Caco-2 (cell line): ENCODE measurements around the gene GPS1. TPM values are rescaled to one million over a fixed set of nuclear protein-coding genes. Genes with fewer than 3 reads are reported as not detected.

Experiments
- BruUV-seq: library from RNA; stranded (reverse); fragments of 400-500 nt; replicated peaks from 2 replicates; lab custom pipeline; 2021; lab: Mats Ljungman, UMichigan
- CTCF ChIA-PET: fragments of 300-600 bp; sonication (Branson Sonifier 250); formaldehyde crosslinking; loops from one replicate; lab custom pipeline; 2022; ENCODE audit warnings: antibody characterized with exemption; lab: Charles Lee
- POLR2A ChIA-PET: fragments of 300-600 bp; sonication (Branson Sonifier 250); formaldehyde crosslinking; loops from one replicate; lab custom pipeline; 2022; ENCODE audit warnings: antibody characterized with exemption; lab: Charles Lee
- DNase-seq, 2 experiments: peaks; one replicate each; pipeline versions ENCODE4 v3.0.0 to v3.0.0-alpha.2; 2020 to 2022
- H3K27me3 ChIP-seq: replicated peaks from 2 replicates; pipeline ENCODE4 v1.6.0; 2011; ENCODE audit warnings: low read length; ENCODE audit not compliant: control insufficient read depth, insufficient read depth
- H3K36me3 ChIP-seq: 2 replicates; pipeline ENCODE4 v1.5.1; 2011; ENCODE audit warnings: low read length; ENCODE audit not compliant: control insufficient read depth, insufficient read depth
- H3K4me1 ChIP-seq: fragments of 250-450 bp; sonication (Bioruptor Pico); 2 replicates; pipeline ENCODE4 v1.5.1; 2020; ENCODE audit warnings: mild to moderate bottlenecking
- H3K4me3 ChIP-seq: 2 replicates; pipeline ENCODE4 v1.5.1; 2011; ENCODE audit warnings: low read depth, mild to moderate bottlenecking, control low read depth, low read length
- H3K9me3 ChIP-seq: fragments of 250-450 bp; sonication (Bioruptor Pico); 2 replicates; pipeline ENCODE4 v1.5.1; 2020; ENCODE audit warnings: mild to moderate bottlenecking, moderate library complexity
- H3K27ac Mint-ChIP-seq: one replicate; pipeline ENCODE4 v1.8.0; 2022; ENCODE audit warnings: mixed read lengths; ENCODE audit not compliant: unreplicated experiment
- H3K27me3 Mint-ChIP-seq: one replicate; pipeline ENCODE4 v1.8.0; 2022; ENCODE audit warnings: mixed read lengths; ENCODE audit not compliant: insufficient read depth, unreplicated experiment
- H3K36me3 Mint-ChIP-seq: one replicate; pipeline ENCODE4 v1.8.0; 2022; ENCODE audit warnings: mild to moderate bottlenecking, mixed read lengths; ENCODE audit not compliant: insufficient read depth, unreplicated experiment
- H3K4me1 Mint-ChIP-seq: one replicate; pipeline ENCODE4 v1.8.0; 2022; ENCODE audit warnings: low read depth, mixed read lengths; ENCODE audit not compliant: unreplicated experiment
- H3K4me3 Mint-ChIP-seq: one replicate; pipeline ENCODE4 v1.8.0; 2022; ENCODE audit warnings: mild to moderate bottlenecking, moderate library complexity, mixed read lengths; ENCODE audit not compliant: unreplicated experiment
- H3K9me3 Mint-ChIP-seq: one replicate; pipeline ENCODE4 v1.8.0; 2022; ENCODE audit warnings: mixed read lengths; ENCODE audit not compliant: unreplicated experiment
- CTCF ChIP-seq, 2 experiments: fragments of 200-600 bp in 1 of 2; IDR thresholded peaks; 1 replicate in 1 of 2; 2 replicates in 1 of 2; pipeline versions ENCODE4 v1.5.1 to v1.8.0; 2011 to 2022; ENCODE audit warnings: antibody characterized with exemption in 1 of 2, control low read depth in 1 of 2, inconsistent platforms in 1 of 2, low read depth in 1 of 2, low read length in 1 of 2, mild to moderate bottlenecking in 1 of 2, moderate library complexity in 1 of 2; ENCODE audit not compliant: insufficient read depth in 1 of 2, severe bottlenecking in 1 of 2, unreplicated experiment in 1 of 2
- intact Hi-C: fragments of 100-400 bp; cut with micrococcal nuclease; formaldehyde crosslinking; loops from one replicate; pipeline ENCODE4 v1.10.0; 2022; ENCODE audit not compliant: unreplicated experiment
- total RNA-seq: library from RNA; stranded (reverse); gene quantifications from 2 replicates; pipeline ENCODE4 v1.2.3, GENCODE V29; 2022

GPS1 gene
- total RNA-seq, 1 experiment from 2014 or later, result 195 TPM

GRCh38 chr17:82063424-82064415 is 12.0 kb downstream of the GPS1 start:
- DNase-seq, result no peak
- Histone ChIP-seq H3K36me3 (peaks cover 3% of the 10 kb centered on the region; the same call in 1 of the 2 replicates), H3K9me3 (no peaks in the 10 kb centered on the region), H3K27me3 (no peaks in the 10 kb centered on the region), H3K4me1 (peaks cover 12% of the 10 kb centered on the region), H3K4me3 (peak overlapping the region; percentile 59; the same call in 1 of the 2 replicates)
- TF ChIP-seq CTCF (IDR thresholded peaks at IDR 0.05; ENCODE audit: insufficient read depth in 1 of 2, low read depth in 1 of 2, low read length in 1 of 2, severe bottlenecking in 1 of 2, unreplicated experiment in 1 of 2), result no peak
- no peaks in the 10 kb centered on the region for H3K4me1 Mint-ChIP-seq
- ChIA-PET POLR2A (interaction anchor here (0.5 kb wide), 1 partner anchor 29 kb away, joined by 5 read pairs; no protein-coding TSS in a partner anchor), CTCF (interaction anchor here (2.0 kb wide), 1 partner anchor 33 kb away, joined by 7 read pairs; no protein-coding TSS in a partner anchor)
- no peaks in the 10 kb centered on the region for H3K9me3 Mint-ChIP-seq
- no peaks in the 10 kb centered on the region for H3K27me3 Mint-ChIP-seq
- intact Hi-C loops, result no loop called here
- no peak overlapping the region for H3K27ac Mint-ChIP-seq
- H3K36me3 Mint-ChIP-seq, result peaks cover 35% of the 10 kb centered on the region
- BruUV-seq, result no TSS peak
- peak overlapping the region; percentile 74 for H3K4me3 Mint-ChIP-seq

GRCh38 chr17:82064433-82065192 is 12.9 kb downstream of the GPS1 start:
- intact Hi-C loops, result no loop called here
- H3K27ac Mint-ChIP-seq, result no peak overlapping the region
- ChIA-PET POLR2A (interaction anchor here (0.8 kb wide), 1 partner anchor 34 kb away, joined by 3 read pairs; no protein-coding TSS in a partner anchor), CTCF (interaction anchor here (0.9 kb wide), 1 partner anchor 34 kb away, joined by 3 read pairs; no protein-coding TSS in a partner anchor)
- no peaks in the 10 kb centered on the region for H3K4me1 Mint-ChIP-seq
- no peak for DNase-seq
- no peaks in the 10 kb centered on the region for H3K9me3 Mint-ChIP-seq
- peaks cover 12% of the 10 kb centered on the region for H3K4me1 ChIP-seq
- TSS peak; percentile 64 for BruUV-seq
- H3K9me3 ChIP-seq, result no peaks in the 10 kb centered on the region
- no peak for TF ChIP-seq CTCF (IDR thresholded peaks at IDR 0.05; ENCODE audit: insufficient read depth in 1 of 2, low read depth in 1 of 2, low read length in 1 of 2, severe bottlenecking in 1 of 2, unreplicated experiment in 1 of 2)
- peaks cover 3% of the 10 kb centered on the region; the same call in 1 of the 2 replicates for H3K36me3 ChIP-seq
- peak overlapping the region; percentile 59 for H3K4me3 ChIP-seq
- peak overlapping the region; percentile 74 for H3K4me3 Mint-ChIP-seq
- H3K27me3 ChIP-seq, result no peaks in the 10 kb centered on the region
- H3K36me3 Mint-ChIP-seq, result peaks cover 27% of the 10 kb centered on the region
- no peaks in the 10 kb centered on the region for H3K27me3 Mint-ChIP-seq
